Body of pancreas (tissue), 4 donors: ENCODE measurements around the gene DSCAM. TPM values are rescaled to one million over a fixed set of nuclear protein-coding genes. Genes with fewer than 3 reads are reported as not detected.

Experiments
- ATAC-seq: fragments of 150-250 bp; one replicate; pipeline ENCODE4 v1.9.1; 2016
- DNase-seq, 4 donors: peaks; one replicate each; pipeline ENCODE4 v3.0.0-alpha.2; 2019
- H3K27ac ChIP-seq, 4 donors: fragments of 200-600 bp; sonication (generic); 1 replicate in 3 of 4; 2 replicates in 1 of 4; pipeline versions ENCODE4 v1.5.1 to v1.6.1; 2016 to 2019; ENCODE audit warnings: mild to moderate bottlenecking in 1 of 4, mixed read lengths in 1 of 4, moderate library complexity in 1 of 4
- H3K27me3 ChIP-seq, 2 donors: fragments of 200-600 bp; sonication (generic); one replicate each; pipeline ENCODE4 v1.6.0; 2016; ENCODE audit warnings: mild to moderate bottlenecking in 1 of 2
- H3K36me3 ChIP-seq, 2 donors: fragments of 200-600 bp; sonication (generic); replicated peaks in 1 of 2; 2 replicates each; pipeline ENCODE4 v1.5.1; 2016; ENCODE audit warnings: low read depth in 2 of 2; ENCODE audit not compliant: insufficient read depth in 1 of 2
- H3K4me1 ChIP-seq: fragments of 200-600 bp; sonication (generic); one replicate; pipeline ENCODE4 v1.6.0; 2016
- H3K4me3 ChIP-seq, 2 donors: fragments of 200-600 bp; sonication (generic); 1 replicate in 1 of 2; 2 replicates in 1 of 2; pipeline ENCODE4 v1.5.1; 2016 to 2019
- H3K9me3 ChIP-seq, 3 donors: fragments of 200-600 bp; sonication (generic); 1 replicate in 2 of 3; 2 replicates in 1 of 3; pipeline ENCODE4 v1.5.1; 2016
- POLR2A ChIP-seq, 3 donors: fragments of 450-650 bp; IDR thresholded peaks; one replicate each; pipeline ENCODE4 v1.6.1; 2016; ENCODE audit warnings: antibody characterized with exemption in 3 of 3, mild to moderate bottlenecking in 2 of 3
- WGBS, 2 donors: methylation state at CpG; one replicate each; pipeline ENCODE4 v1.1.5; 2017; 5-methylcytosine and 5-hydroxymethylcytosine counted together
- intact Hi-C: fragments of 100-400 bp; cut with DNase I; formaldehyde crosslinking; loops from one replicate; pipeline ENCODE4 v1.15.1; 2023
- total RNA-seq, 2 donors: library from RNA; depleted of rRNA; stranded (reverse); fragments of >200 nt; gene quantifications; one replicate each; pipeline ENCODE4 v1.1.0, GENCODE V29; 2016
- TF ChIP-seq, protein P1 (sequence below), 7 experiments: fragments of 450-650 bp in 4 of 7; fragments of 200-600 bp in 3 of 7; sonication (generic) in 3 of 7; IDR thresholded peaks; one replicate each; pipeline ENCODE4 v1.5.1; 2016 to 2019; ENCODE audit warnings: antibody characterized with exemption in 7 of 7

DSCAM gene
- total RNA-seq, 2 donors from 2014 or later: 0.26 TPM; not detected in 1

DNA sequence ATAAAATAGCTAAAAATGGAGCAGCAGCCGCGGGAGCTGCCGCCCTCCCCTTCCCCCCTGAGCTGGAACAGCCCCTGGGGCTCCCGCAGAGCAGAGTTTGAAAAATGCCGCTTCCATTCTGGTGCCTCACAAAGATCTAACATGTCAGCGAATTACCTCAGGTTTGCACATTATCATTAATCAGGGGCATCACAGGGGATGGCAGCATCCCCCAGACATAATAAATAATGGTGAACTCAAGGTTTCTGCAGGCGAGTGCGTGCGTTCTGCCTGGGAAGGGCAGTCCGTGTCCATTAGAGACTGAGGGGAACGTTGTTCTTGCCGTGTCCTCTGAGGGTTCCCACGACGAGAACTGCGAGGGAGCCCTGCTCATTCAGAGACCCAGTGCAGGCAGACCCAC, 372.4 kb downstream of the DSCAM start:
- no peak overlapping the region for H3K4me3 ChIP-seq
- H3K9me3 ChIP-seq: no peaks in the 10 kb centered on the region
- ATAC-seq (no peak), DNase-seq (no peak)
- no peaks in the 10 kb centered on the region for H3K36me3 ChIP-seq
- 82 to 84% methylated on average over 11 to 15 of the region's 15 CpGs for WGBS, 2 donors
- H3K27ac ChIP-seq: no peak overlapping the region
- H3K27me3 ChIP-seq: no peaks in the 10 kb centered on the region
- no peak for TF ChIP-seq POLR2A (IDR thresholded peaks at IDR 0.05)
- TF ChIP-seq, protein P1, sequence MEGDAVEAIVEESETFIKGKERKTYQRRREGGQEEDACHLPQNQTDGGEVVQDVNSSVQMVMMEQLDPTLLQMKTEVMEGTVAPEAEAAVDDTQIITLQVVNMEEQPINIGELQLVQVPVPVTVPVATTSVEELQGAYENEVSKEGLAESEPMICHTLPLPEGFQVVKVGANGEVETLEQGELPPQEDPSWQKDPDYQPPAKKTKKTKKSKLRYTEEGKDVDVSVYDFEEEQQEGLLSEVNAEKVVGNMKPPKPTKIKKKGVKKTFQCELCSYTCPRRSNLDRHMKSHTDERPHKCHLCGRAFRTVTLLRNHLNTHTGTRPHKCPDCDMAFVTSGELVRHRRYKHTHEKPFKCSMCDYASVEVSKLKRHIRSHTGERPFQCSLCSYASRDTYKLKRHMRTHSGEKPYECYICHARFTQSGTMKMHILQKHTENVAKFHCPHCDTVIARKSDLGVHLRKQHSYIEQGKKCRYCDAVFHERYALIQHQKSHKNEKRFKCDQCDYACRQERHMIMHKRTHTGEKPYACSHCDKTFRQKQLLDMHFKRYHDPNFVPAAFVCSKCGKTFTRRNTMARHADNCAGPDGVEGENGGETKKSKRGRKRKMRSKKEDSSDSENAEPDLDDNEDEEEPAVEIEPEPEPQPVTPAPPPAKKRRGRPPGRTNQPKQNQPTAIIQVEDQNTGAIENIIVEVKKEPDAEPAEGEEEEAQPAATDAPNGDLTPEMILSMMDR (IDR thresholded peaks at IDR 0.05): no peak
- no peaks in the 10 kb centered on the region for H3K4me1 ChIP-seq
- intact Hi-C loops: no loop called here

DNA sequence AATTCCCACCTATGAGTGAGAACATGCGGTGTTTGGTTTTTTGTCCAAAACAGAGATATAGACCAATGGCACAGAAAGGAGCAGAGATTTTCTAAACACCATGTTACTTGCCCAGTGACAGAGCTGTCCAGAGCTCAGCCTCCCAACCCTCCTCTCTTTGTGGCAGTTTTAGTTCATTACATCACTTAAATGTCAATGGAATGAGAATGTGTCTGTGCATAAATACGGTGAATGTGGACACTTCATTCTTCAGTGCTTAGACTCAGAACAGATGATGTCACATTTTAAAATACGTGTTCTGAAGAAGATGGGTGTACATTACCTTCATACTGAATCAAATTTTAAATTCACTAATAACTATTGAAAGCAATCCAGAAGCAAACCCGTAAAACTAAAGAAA, 374.9 kb downstream of the DSCAM start:
- no peaks in the 10 kb centered on the region for H3K27me3 ChIP-seq
- no peaks in the 10 kb centered on the region for H3K36me3 ChIP-seq
- H3K27ac ChIP-seq: no peak overlapping the region
- no peaks in the 10 kb centered on the region for H3K9me3 ChIP-seq
- DNase-seq (no peak), ATAC-seq (no peak)
- WGBS, 2 donors: 52 to 63% methylated on average over 4 of the region's 4 CpGs
- no peak for TF ChIP-seq POLR2A (IDR thresholded peaks at IDR 0.05)
- TF ChIP-seq, protein P1 (IDR thresholded peaks at IDR 0.05): no peak
- no peaks in the 10 kb centered on the region for H3K4me1 ChIP-seq
- intact Hi-C loops: no loop called here
- H3K4me3 ChIP-seq: no peak overlapping the region

DNA sequence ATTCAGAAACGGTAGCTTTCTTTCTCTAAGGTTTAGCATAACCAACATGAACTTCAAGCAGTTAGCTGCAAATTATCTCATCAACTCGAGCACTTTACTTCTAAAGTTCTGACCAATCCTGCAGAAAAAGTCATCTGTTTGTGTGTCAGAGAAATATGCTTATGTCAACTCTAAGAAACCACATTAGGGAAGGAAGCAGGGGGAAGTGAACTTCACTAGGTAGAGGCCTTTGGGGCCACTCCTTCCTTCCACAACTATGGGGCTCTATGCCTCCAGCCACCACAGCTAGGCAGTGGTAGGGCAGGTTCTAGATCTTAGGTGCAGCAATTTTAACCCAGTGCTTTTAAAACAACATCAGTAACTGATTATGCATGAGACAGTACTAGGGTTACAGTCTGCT, 375.9 kb downstream of the DSCAM start:
- no peaks in the 10 kb centered on the region for H3K9me3 ChIP-seq
- 43 to 44% methylated on average over 2 of the region's 2 CpGs for WGBS, 2 donors
- H3K4me3 ChIP-seq: no peak overlapping the region
- TF ChIP-seq, protein P1 (IDR thresholded peaks at IDR 0.05): no peak
- no peak for TF ChIP-seq POLR2A (IDR thresholded peaks at IDR 0.05)
- ATAC-seq (no peak), DNase-seq (no peak)
- no peaks in the 10 kb centered on the region for H3K4me1 ChIP-seq
- intact Hi-C loops: no loop called here
- no peaks in the 10 kb centered on the region for H3K27me3 ChIP-seq
- no peaks in the 10 kb centered on the region for H3K36me3 ChIP-seq
- no peak overlapping the region for H3K27ac ChIP-seq

DNA sequence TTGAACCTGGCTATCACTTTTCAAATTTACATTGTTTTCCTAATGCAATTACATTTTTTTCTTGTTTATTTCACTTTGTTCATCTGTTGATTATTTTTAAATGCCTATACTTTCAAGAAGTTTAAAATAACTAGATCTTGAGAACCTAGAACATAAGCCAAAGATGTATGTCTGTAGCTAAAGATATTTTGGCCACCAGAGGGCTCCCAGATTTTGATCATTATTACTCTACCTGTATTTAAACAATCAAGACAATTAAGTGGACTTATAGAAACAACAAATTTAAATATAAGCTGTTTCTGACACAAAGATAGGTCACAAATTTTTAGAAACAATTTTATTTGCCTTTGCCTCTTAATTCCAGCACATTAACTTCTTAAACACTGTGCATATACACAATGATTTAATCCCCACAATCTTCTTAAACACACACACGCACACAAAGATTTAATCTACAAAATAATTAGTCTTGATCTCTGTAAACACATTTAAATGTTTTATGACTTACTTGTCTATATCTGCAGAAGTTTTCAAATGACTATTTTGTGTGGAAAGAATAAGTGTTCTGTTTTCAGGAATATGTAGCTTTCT, 380.0 kb downstream of the DSCAM start:
- DNase-seq: peak in 3 of 4 donors; percentile 14 to 43 (median 17)
- no peaks in the 10 kb centered on the region for H3K36me3 ChIP-seq
- H3K27ac ChIP-seq: no peak overlapping the region
- H3K9me3 ChIP-seq: no peaks in the 10 kb centered on the region
- intact Hi-C loops: loop anchor here (10.0 kb wide), 1 partner anchor 598 kb away; no protein-coding TSS in a partner anchor
- H3K27me3 ChIP-seq: no peaks in the 10 kb centered on the region
- 51 to 54% methylated on average over 1 of the region's 1 CpG for WGBS, 2 donors
- H3K4me3 ChIP-seq: no peak overlapping the region
- H3K4me1 ChIP-seq: no peaks in the 10 kb centered on the region
- TF ChIP-seq POLR2A (IDR thresholded peaks at IDR 0.05): no peak
- TF ChIP-seq, protein P1 (IDR thresholded peaks at IDR 0.05): peak; percentile 6 to 70 (median 48)
- ATAC-seq: no peak

DNA sequence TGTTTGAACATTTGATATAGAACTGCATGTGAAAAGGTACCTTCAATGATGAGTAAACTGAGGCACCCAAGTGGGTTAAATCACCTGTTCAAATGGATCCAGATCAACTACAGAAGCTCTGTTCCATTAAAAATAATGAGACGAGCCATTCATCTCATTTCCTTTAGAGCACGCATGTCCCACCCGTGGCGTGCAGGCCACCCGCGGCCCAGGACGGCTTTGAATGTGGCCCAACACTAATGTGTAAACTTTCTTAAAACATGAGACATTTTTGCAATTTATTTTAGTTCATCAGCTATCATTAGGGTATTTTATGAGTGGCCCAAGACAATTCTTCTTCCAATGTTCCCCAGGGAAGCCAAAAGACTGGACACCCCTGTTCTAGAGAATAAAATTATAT, 381.6 kb downstream of the DSCAM start:
- Histone ChIP-seq H3K4me3 (no peak overlapping the region), H3K4me1 (no peaks in the 10 kb centered on the region), H3K27me3 (no peaks in the 10 kb centered on the region), H3K9me3 (no peaks in the 10 kb centered on the region), H3K27ac (no peak overlapping the region), H3K36me3 (no peaks in the 10 kb centered on the region)
- ATAC-seq: no peak
- TF ChIP-seq, protein P1 (IDR thresholded peaks at IDR 0.05): no peak
- no peak for TF ChIP-seq POLR2A (IDR thresholded peaks at IDR 0.05)
- no peak for DNase-seq
- intact Hi-C loops: loop anchor here (10.0 kb wide), 1 partner anchor 599 kb away; no protein-coding TSS in a partner anchor
- WGBS, 2 donors: 77 to 86% methylated on average over 7 of the region's 7 CpGs
